ENCODE measurements around the gene FAM120B.

DNA sequence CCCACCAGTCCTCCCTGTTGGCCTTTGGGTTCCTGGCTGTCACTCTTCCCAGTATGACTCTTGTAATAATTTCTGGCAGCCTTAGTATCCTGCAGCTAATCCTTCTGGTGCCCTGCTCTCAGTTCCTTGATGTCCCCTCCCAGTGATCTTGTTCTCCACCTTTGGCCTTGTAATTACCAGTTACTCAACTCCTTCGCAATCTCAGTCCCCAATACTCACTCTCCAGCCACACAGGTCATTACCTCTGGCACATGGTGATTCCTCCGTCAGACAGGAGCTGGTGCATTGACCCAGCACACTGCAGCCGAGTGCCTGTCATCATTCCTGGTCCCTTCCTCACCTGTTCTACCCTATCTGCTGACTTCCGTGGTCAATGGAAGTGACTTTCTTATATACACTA, 101.4 kb downstream of the FAM120B start:
- TF ChIP-seq POLR2A (IDR thresholded peaks at IDR 0.05), result no peak
- TF ChIP-seq, protein P1, sequence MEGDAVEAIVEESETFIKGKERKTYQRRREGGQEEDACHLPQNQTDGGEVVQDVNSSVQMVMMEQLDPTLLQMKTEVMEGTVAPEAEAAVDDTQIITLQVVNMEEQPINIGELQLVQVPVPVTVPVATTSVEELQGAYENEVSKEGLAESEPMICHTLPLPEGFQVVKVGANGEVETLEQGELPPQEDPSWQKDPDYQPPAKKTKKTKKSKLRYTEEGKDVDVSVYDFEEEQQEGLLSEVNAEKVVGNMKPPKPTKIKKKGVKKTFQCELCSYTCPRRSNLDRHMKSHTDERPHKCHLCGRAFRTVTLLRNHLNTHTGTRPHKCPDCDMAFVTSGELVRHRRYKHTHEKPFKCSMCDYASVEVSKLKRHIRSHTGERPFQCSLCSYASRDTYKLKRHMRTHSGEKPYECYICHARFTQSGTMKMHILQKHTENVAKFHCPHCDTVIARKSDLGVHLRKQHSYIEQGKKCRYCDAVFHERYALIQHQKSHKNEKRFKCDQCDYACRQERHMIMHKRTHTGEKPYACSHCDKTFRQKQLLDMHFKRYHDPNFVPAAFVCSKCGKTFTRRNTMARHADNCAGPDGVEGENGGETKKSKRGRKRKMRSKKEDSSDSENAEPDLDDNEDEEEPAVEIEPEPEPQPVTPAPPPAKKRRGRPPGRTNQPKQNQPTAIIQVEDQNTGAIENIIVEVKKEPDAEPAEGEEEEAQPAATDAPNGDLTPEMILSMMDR (IDR thresholded peaks at IDR 0.05), result no peak
